AG08396 (cell line): ENCODE results near the gene INO80.

Source experiments
- DNase-seq: peaks from one replicate; pipeline ENCODE4 v3.0.0; 2012; ENCODE audit warnings: low spot score, mixed read lengths

Gene INO80

GRCh38 chr15:40948706-40949473, 167.2 kb downstream of the INO80 start:
- DNase-seq, result no peak

DNA sequence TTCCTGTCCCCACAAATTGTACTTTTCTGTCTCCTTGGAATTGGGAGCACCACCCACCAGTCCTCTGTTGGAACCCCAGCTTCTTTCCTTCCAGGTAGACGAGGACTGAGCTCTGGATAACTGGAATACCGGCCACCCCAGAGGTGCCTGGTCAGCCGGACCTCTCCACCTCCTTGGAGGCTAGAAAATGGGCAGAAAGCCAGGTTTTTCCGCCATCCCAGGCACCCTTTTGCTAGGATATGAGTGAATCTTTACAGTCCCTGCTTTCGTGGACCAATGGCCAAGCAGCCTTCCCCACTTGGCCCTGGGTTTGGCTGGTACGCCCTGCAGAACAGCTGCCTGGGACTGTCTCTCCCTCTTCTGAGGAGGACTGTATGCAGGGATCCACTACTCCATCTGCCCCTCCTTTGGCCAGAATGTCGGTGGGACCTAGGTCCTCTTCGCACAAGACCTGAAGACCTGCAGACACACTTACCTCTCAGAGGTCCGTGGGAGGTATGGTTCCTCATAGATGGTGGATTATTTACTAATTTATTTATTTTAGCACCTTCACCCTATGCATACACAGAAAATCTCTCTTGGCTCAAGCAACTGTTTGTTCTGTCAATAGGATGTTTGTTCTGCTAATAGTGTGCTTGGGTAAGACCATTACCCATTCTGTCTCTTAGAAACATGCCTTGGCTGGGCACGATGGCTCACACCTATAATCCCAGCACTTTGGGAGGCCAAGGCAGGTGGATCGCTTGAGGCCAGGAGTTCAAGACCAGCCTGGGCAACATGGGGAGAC, 171.4 kb downstream of the INO80 start:
- DNase-seq, result no peak

- no peak for DNase-seq
These were observed 172.2 kb downstream of the INO80 start for GRCh38 chr15:40943764-40944365.

DNA sequence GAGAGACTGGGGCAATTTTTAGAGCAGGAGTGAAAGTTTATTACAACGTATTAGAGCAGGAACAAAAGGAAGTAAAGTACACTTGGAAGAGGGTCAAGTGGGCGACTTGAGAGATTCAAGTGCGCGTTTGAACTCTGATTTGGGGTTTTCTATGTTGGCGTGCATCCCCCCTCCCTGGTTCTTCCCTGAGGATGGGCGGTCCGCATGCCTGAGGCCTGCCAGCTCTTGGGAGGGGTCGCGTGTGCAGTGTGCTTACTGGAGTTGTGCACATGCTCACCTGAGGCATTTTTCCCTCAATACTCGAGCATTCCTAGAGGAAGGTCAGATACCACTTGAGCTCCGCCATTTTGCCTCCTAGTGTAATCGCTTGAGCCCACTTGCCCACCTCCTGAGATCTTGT, 173.2 kb downstream of the INO80 start:
- DNase-seq, result no peak

DNA sequence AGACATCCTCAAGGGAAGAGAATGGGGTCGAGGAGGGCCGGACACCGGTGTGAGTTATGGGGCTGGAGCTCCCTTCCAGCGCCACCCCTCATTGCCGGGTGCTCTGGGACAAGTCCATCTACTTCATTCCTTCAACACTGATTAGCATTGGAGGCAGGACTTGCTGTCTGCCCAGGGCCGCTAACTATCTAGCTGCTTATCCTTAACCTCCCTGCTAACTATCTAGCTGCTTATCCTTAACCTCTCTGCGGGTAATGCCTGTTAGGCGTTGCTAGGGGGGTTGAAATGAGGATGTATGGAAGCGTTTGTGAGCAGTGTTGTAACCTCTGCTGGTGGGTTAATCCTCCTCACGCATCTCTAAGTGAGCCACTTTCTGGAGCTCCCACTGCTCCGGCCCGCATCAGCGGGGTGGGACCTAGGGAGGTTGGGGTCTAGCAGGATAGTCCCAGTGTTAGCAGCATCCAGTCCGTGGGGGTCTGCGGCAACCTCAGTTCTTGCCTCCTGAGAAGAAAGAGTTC, 173.7 kb downstream of the INO80 start:
- no peak for DNase-seq

GRCh38 chr15:40941528-40942336, 174.3 kb downstream of the INO80 start:
- peak; percentile 95 for DNase-seq

- DNase-seq, result no peak
These were observed 175.0 kb downstream of the INO80 start for GRCh38 chr15:40941068-40941527.

DNA sequence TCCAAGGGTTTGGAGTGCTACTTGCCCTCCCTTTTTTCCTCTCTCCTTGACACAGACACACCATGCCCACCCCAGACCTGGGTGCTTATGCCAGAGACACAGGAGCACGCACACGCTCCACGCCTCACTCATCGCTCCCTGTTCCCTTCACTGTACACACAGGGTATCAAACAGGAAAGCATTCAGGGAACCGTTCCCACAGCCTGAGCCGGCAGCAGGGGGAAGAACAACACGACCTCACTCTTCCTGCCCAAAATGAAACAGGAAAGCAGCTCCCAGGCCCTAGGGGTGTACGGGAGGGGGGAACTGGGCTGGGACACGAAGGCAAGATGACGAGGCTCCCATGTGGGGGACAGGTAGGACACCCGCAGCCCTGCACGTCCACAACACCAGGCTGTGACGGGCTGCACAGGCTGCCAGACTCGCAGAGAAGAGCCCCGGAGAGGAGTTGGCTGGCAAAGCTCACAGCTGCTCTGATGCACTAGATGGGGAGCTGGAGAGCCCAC, 175.7 kb downstream of the INO80 start:
- no peak for DNase-seq

DNA sequence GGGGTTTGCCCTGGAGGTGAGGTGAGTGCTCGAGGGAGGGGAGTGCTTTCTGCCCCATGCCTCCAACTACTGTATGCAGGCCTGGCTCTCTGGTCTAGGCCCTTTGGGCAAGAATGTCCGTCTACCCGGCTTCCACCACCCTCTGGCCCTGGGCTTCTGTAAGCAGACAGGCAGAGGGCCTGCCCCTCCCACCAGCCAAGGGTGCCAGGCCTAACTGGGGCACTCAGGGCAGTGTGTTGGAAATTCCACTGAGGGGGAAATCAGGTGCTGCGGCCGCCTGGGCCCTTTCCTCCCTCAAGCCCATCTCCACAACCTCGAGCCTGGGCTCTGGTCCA, 177.6 kb downstream of the INO80 start:
- DNase-seq, result no peak

DNA sequence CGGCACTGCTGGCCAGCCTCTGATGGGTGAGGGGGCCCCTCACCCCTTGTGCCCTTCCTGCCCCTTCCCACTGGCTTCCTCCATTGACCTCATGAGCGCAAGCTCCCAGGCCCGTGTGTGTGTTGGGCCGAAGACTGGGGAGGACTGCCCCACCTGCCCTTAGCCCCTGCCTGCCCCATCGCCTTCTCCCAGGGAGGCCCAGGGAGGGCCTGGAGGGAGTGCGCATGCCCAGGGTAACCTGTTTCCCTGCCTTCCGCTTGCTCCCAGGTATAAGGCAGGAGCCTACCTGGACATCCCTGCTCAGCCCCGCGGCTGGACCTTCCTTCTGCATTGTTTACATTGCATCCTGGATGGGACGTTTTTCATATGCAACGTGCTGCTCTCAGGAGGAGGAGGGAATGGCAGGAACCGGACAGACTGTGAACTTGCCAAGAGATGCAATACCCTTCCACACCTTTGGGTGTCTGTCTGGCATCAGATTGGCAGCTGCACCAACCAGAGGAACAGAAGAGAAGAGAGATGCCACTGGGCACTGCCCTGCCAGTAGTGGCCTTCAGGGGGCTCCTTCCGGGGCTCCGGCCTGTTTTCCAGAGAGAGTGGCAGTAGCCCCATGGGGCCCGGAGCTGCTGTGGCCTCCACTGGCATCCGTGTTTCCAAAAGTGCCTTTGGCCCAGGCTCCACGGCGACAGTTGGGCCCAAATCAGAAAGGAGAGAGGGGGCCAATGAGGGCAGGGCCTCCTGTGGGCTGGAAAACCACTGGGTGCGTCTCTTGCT, 178.1 kb downstream of the INO80 start:
- peak; percentile 61 for DNase-seq

DNA sequence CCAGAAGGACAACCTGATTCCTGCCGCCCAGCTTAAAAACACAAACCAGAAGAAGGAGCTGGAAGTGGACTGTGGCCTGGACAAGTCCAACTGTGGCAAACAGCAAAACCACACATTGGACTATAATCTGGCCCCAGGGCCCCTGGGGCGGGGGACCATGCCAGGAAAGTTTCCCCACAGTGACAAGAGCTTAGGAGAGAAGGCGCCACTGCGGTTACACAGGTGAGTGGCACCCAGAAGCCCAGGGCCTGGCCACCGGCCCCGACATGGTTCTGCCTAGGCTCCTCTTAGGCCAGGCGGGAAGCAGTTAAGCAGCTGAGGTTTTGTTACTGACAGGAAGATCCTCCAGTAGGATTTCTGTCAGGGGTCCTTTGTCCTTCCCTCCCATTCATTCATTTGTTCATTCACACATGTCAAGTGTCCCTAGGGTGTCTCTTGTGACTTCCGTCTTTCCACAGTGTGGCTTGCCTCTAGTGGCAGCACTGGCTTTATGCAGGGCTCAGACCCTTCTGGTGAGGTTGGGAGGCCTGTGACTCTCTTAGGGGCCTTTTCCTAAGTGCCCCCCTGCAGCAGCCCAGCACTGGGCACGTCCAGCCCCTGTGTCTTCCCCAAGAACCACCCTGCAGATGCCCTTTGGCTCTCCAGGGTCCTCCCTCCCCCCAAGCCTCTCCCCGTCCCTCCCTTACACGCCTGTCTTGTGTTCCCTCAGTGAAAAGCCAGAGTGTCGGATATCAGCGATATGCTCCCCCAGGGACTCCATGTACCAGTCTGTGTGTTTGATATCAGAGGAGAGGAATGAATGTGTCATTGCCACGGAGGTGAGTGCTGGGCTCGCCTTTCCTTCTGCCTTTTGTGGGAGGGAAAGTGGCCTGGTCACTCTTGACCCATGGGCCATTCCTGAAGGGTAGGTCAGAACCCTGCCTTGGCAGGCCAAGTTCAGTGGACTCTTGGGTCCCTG, 179.1 kb downstream of the INO80 start:
- DNase-seq, result no peak

GRCh38 chr15:40936234-40936708, 179.8 kb downstream of the INO80 start:
- no peak for DNase-seq

DNA sequence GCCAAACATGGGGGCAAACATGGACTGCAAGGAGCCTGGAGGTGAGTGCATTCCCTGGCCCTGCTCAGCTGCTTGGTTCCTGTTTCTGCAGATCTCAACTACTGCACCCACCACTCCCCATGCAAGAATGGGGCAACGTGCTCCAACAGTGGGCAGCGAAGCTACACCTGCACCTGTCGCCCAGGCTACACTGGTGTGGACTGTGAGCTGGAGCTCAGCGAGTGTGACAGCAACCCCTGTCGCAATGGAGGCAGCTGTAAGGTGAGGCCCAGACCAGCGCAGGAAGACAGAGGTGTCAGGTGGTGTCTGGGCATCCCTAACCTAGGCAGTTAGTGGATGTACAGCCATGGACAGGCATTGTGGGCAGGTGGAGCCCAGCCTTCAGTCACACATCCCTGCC, 181.6 kb downstream of the INO80 start:
- DNase-seq, result no peak

GRCh38 chr15:40933517-40933902, 182.6 kb downstream of the INO80 start:
- DNase-seq, result no peak

DNA sequence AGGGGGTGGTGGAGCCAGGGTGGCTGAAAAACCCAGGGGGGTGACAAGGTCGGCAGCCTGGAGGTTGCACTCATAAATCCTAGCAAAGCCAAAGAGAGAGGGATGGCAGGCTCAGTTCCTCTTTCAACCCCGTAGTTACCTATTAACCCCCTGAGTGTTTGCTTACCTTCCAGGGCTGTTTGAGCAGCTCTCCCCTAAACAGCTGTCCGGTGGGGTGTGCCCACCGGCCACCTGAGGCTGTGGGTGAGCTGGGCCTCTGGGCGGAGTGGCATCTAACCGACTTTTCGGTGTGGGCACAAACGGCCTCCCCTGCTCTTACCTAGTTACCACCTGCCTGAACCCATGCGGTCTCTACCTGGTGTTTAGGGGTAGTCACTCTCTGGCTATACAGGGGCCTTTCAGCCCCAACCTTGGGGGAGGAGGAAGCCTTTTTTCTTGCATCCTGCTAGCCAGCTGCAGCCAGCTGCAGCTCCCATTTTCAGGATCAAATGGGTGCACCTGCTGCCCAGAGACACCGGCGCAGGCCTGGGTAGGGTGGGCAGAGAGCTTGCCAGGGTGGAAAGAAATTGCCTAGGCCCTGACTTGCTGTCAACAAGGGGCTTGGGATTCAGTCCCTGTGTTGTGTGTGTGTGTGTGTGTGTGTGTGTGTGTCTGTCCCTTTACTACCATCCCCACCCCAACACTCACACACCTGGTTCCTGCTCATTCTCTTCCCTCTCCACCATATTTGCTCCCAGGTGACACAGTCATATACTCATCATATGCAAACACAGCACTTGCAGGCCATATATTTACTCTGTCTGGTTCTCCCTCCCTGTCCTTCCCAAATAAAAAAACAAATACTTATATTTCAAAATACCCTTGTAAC, 183.2 kb downstream of the INO80 start:
- DNase-seq, result no peak

GRCh38 chr15:40932156-40932555, 183.9 kb downstream of the INO80 start:
- no peak for DNase-seq

DNA sequence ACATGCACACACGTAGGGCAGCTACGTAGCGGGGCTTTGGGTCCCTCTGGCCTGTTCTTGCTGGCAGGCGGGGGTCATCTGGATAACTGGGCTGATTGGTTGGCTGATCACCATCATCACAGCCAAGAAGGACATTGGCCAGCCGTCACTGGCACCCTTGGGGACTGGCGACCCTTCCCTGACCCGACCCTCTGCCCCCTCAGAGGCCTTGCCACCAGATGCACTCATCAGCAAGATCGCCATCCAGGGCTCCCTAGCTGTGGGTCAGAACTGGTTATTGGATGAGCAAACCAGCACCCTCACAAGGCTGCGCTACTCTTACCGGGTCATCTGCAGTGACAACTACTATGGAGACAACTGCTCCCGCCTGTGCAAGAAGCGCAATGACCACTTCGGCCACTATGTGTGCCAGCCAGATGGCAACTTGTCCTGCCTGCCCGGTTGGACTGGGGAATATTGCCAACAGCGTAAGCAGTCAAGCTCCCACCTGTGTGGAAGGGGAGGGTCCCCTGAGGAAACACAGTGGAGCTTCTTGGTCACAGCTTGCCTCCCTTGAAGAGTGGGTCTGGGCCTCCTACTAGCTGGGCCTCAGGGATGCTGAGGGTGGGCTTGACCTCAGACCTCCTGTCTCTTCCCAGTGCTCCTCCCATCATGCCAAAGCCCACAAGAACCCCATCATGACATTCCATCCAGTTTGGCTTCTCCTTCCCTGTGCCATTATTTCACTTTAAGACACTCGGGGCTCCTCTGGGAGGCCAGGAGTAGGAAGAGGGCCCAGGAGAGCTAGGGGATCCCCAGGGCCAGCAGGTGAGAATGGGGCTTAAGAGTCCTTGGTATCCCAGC, 184.6 kb downstream of the INO80 start:
- DNase-seq, result no peak
